HL-60 (cell line): ENCODE results near the gene ST8SIA4.

Source experiments
- CTCF ChIP-seq: IDR thresholded peaks from one replicate; pipeline ENCODE4 v1.5.1; 2011; ENCODE audit warnings: low read length, control low read depth, inconsistent platforms; ENCODE audit not compliant: insufficient read depth
- GABPA ChIP-seq: IDR thresholded peaks from 2 replicates; pipeline ENCODE4 v1.6.1; 2012; ENCODE audit warnings: low read depth
- POLR2AphosphoS5 ChIP-seq: IDR thresholded peaks from 2 replicates; pipeline ENCODE4 v1.6.1; 2012; ENCODE audit warnings: low read depth
- REST ChIP-seq: IDR thresholded peaks from 2 replicates; pipeline ENCODE4 v1.6.1; 2012; ENCODE audit warnings: low read depth; ENCODE audit not compliant: insufficient replicate concordance
- SPI1 ChIP-seq: IDR thresholded peaks from 2 replicates; pipeline ENCODE4 v1.6.1; 2012; ENCODE audit warnings: low read depth, mild to moderate bottlenecking, borderline replicate concordance

DNA sequence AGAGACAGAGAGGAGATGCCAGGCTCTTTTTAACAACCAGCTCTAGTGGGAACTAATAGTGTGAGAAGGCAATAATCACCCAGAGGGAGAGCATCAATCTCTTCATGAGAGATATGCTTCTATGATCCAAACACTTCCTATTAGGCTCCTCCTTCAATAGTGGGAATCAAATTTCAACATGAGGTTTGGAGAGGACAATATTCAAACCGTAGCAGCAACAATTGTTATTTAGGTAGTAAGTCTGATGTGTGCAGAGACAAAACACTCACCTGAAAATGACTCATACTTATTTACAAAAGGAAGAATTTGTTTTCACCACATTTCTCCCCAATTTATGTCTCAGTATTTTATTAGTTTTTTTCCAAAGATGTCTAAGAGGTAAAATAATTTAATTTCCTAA is 144.3 kb downstream of the ST8SIA4 start:
- no peak for TF ChIP-seq REST
- no peak for TF ChIP-seq CTCF
- no peak for TF ChIP-seq POLR2AphosphoS5
- no peak for TF ChIP-seq SPI1
- no peak for TF ChIP-seq GABPA
